ENCODE results near the gene IL1A.

The IL1A gene

GRCh38 chr2:112727276-112728028 is 56.8 kb downstream of the IL1A start:
- no peak for DNase-seq (ENCODE audit: low read depth in 2 of 2)

- DNase-seq (ENCODE audit: low read depth in 2 of 2): peak; percentile 78 to 88
Measured at GRCh38 chr2:112726487-112727190, 57.7 kb downstream of the IL1A start.

GRCh38 chr2:112725545-112726457 is 58.5 kb downstream of the IL1A start:
- DNase-seq (ENCODE audit: low read depth in 2 of 2): no peak

- DNase-seq (ENCODE audit: low read depth in 2 of 2): no peak
Measured at GRCh38 chr2:112724591-112725525, 59.4 kb downstream of the IL1A start.

GRCh38 chr2:112723995-112724394 is 60.3 kb downstream of the IL1A start:
- no peak for DNase-seq (ENCODE audit: low read depth in 2 of 2)
